Natural killer cell (primary cell): ENCODE results near the gene REL. TPM values are rescaled to one million over a fixed set of nuclear protein-coding genes. Genes with fewer than 3 reads are reported as not detected.

Experiments used
- ATAC-seq, 3 donors: fragments of 150-1000 bp in 2 of 3; fragments of 200-7000 bp in 1 of 3; cut with Tn5 transposase; 1 replicate in 1 of 3; 2 replicates in 2 of 3; pipeline ENCODE4 v1.10.0; 2021; ENCODE audit warnings: mild to moderate bottlenecking in 2 of 3, moderate library complexity in 2 of 3
- DNase-seq, 2 donors: peaks; one replicate each; pipeline versions ENCODE4 v3.0.0 to v3.0.0-alpha.2; 2013 to 2021; ENCODE audit warnings: mixed read lengths in 1 of 2
- H3K27ac ChIP-seq: one replicate; pipeline ENCODE4 v1.5.1; 2013; ENCODE audit warnings: mild to moderate bottlenecking, low read length
- H3K27me3 ChIP-seq: one replicate; pipeline ENCODE4 v1.6.1; 2013; ENCODE audit warnings: low read length; ENCODE audit not compliant: control insufficient read depth, insufficient read depth
- H3K36me3 ChIP-seq: one replicate; pipeline ENCODE4 v1.6.1; 2013; ENCODE audit warnings: low read length; ENCODE audit not compliant: control insufficient read depth, insufficient read depth
- H3K4me1 ChIP-seq: one replicate; pipeline ENCODE4 v1.6.1; 2013; ENCODE audit warnings: low read length; ENCODE audit not compliant: control insufficient read depth, insufficient read depth
- H3K4me3 ChIP-seq: one replicate; pipeline ENCODE4 v1.5.1; 2013; ENCODE audit warnings: low read length
- H3K9me3 ChIP-seq: one replicate; pipeline ENCODE4 v1.6.1; 2013; ENCODE audit warnings: low read length; ENCODE audit not compliant: control insufficient read depth, insufficient read depth
- H3K27ac Mint-ChIP-seq, 2 donors: one replicate each; pipeline ENCODE4 v1.8.0; 2022; ENCODE audit warnings: mild to moderate bottlenecking in 2 of 2, mixed read lengths in 2 of 2, moderate library complexity in 1 of 2
- H3K27me3 Mint-ChIP-seq, 2 donors: one replicate each; pipeline ENCODE4 v1.8.0; 2022; ENCODE audit warnings: low read depth in 2 of 2, mixed read lengths in 2 of 2
- H3K36me3 Mint-ChIP-seq: one replicate; pipeline ENCODE4 v1.8.0; 2022; ENCODE audit warnings: mixed read lengths
- H3K4me1 Mint-ChIP-seq, 2 donors: one replicate each; pipeline ENCODE4 v1.8.0; 2022; ENCODE audit warnings: mixed read lengths in 2 of 2
- H3K4me3 Mint-ChIP-seq: one replicate; pipeline ENCODE4 v1.8.0; 2022; ENCODE audit warnings: mild to moderate bottlenecking, moderate library complexity, mixed read lengths
- H3K9me3 Mint-ChIP-seq, 2 donors: one replicate each; pipeline ENCODE4 v1.8.0; 2022; ENCODE audit warnings: mixed read lengths in 2 of 2
- CTCF ChIP-seq: fragments of 200-600 bp; IDR thresholded peaks from one replicate; pipeline ENCODE4 v1.8.0; 2022; ENCODE audit warnings: antibody characterized with exemption
- WGBS: methylation state at CpG from one replicate; pipeline ENCODE4 v1.1.7; 2013; ENCODE audit warnings: missing lambda C conversion rate; ENCODE audit not compliant: insufficient coverage; 5-methylcytosine and 5-hydroxymethylcytosine counted together
- intact Hi-C: fragments of 100-400 bp; cut with micrococcal nuclease; formaldehyde crosslinking; loops from one replicate; pipeline ENCODE4 v1.14.2; 2022
- total RNA-seq, 4 donors: library from RNA; stranded (reverse); fragments of 120-200 nt in 1 of 4; gene quantifications; one replicate each; pipeline versions ENCODE4 v1.2.3 to v1.2.4, GENCODE V29; 2013 to 2022

The REL gene
- total RNA-seq, 3 donors from 2014 or later (not counting 1 experiment from before 2014, with no cell fraction given), result 128 to 197 (median 178) TPM

GRCh38 chr2:60957224-60957623 is 75.8 kb downstream of the REL start:
- no peak for ATAC-seq
- H3K36me3 Mint-ChIP-seq, result peaks cover 8% of the 10 kb centered on the region
- H3K27me3 Mint-ChIP-seq, result no peaks in the 10 kb centered on the region
- H3K4me3 Mint-ChIP-seq, result no peak overlapping the region
- H3K9me3 ChIP-seq, result no peaks in the 10 kb centered on the region
- 99% methylated on average over 8 of the region's 8 CpGs for WGBS
- intact Hi-C loops, result no loop called here
- no peak overlapping the region for H3K27ac ChIP-seq
- peaks cover 10% of the 10 kb centered on the region for H3K4me1 ChIP-seq
- H3K4me3 ChIP-seq, result no peak overlapping the region
- TF ChIP-seq CTCF, result no peak
- H3K36me3 ChIP-seq, result no peaks in the 10 kb centered on the region
- peaks cover 22 to 24% of the 10 kb centered on the region in 2 donors for H3K4me1 Mint-ChIP-seq
- H3K27me3 ChIP-seq, result no peaks in the 10 kb centered on the region
- DNase-seq, result no peak
- peak overlapping the region in 1 of 2 donors; percentile 56 for H3K27ac Mint-ChIP-seq
- no peaks in the 10 kb centered on the region for H3K9me3 Mint-ChIP-seq

- WGBS, result 95% methylated on average over 5 of the region's 5 CpGs
- Histone ChIP-seq H3K9me3 (no peaks in the 10 kb centered on the region), H3K4me3 (no peak overlapping the region), H3K27ac (no peak overlapping the region), H3K36me3 (no peaks in the 10 kb centered on the region), H3K4me1 (peaks cover 10% of the 10 kb centered on the region), H3K27me3 (no peaks in the 10 kb centered on the region)
- no peak for ATAC-seq
- TF ChIP-seq CTCF, result no peak
- peaks cover 8% of the 10 kb centered on the region for H3K36me3 Mint-ChIP-seq
- DNase-seq, result no peak
- peaks cover 22 to 24% of the 10 kb centered on the region in 2 donors for H3K4me1 Mint-ChIP-seq
- peak overlapping the region in 1 of 2 donors; percentile 56 for H3K27ac Mint-ChIP-seq
- H3K4me3 Mint-ChIP-seq, result no peak overlapping the region
- intact Hi-C loops, result no loop called here
- no peaks in the 10 kb centered on the region for H3K27me3 Mint-ChIP-seq
- no peaks in the 10 kb centered on the region for H3K9me3 Mint-ChIP-seq
Measured at GRCh38 chr2:60957643-60958042, 76.3 kb downstream of the REL start.

- Mint-ChIP-seq H3K4me1 (peaks cover 17 to 23% of the 10 kb centered on the region in 2 donors), H3K27me3 (no peaks in the 10 kb centered on the region)
- WGBS, result 90% methylated on average over 3 of the region's 3 CpGs
Measured at GRCh38 chr2:60958361-60958760, 77.0 kb downstream of the REL start.

More at GRCh38 chr2:60958361-60958760, 77.0 kb downstream of the REL start:
- Mint-ChIP-seq H3K36me3 (peaks cover 5% of the 10 kb centered on the region), H3K4me3 (no peak overlapping the region), H3K9me3 (no peaks in the 10 kb centered on the region), H3K27ac (peak overlapping the region; percentile 21 to 56)
- DNase-seq (no peak), ATAC-seq (no peak)
- Histone ChIP-seq H3K4me1 (peaks cover 10% of the 10 kb centered on the region), H3K27me3 (no peaks in the 10 kb centered on the region), H3K9me3 (no peaks in the 10 kb centered on the region), H3K36me3 (no peaks in the 10 kb centered on the region), H3K4me3 (no peak overlapping the region), H3K27ac (no peak overlapping the region)
- TF ChIP-seq CTCF, result no peak
- intact Hi-C loops, result no loop called here
